Measurements from ENCODE around the gene KPNA3.
"Not testable (repeated sequence)": the region's sequence is repeated elsewhere in the genome, so short reads cannot be mapped to it uniquely, and the experiment has no call there.

Gene KPNA3

GRCh38 chr13:49782784-49783183 is 9.7 kb downstream of the KPNA3 start:
- H3K27me3 Mint-ChIP-seq, result no peaks in the 10 kb centered on the region
- H3K4me3 Mint-ChIP-seq, result no peak overlapping the region
- H3K36me3 Mint-ChIP-seq, result peaks cover 8% of the 10 kb centered on the region
- H3K27ac Mint-ChIP-seq, result no peak overlapping the region
- H3K9me3 Mint-ChIP-seq, result no peaks in the 10 kb centered on the region
- H3K4me1 Mint-ChIP-seq, result peaks cover 84% of the 10 kb centered on the region

GRCh38 chr13:49781806-49782205 is 10.7 kb downstream of the KPNA3 start:
- H3K36me3 Mint-ChIP-seq, result peaks cover 7% of the 10 kb centered on the region
- H3K27ac Mint-ChIP-seq, result no peak overlapping the region
- H3K9me3 Mint-ChIP-seq, result no peaks in the 10 kb centered on the region
- H3K4me3 Mint-ChIP-seq, result no peak overlapping the region
- H3K27me3 Mint-ChIP-seq, result no peaks in the 10 kb centered on the region
- peaks cover 85% of the 10 kb centered on the region for H3K4me1 Mint-ChIP-seq

GRCh38 chr13:49779721-49780120 is 12.8 kb downstream of the KPNA3 start:
- H3K27ac Mint-ChIP-seq, result no peak overlapping the region
- peaks cover 3% of the 10 kb centered on the region for H3K36me3 Mint-ChIP-seq
- H3K9me3 Mint-ChIP-seq, result no peaks in the 10 kb centered on the region
- H3K4me3 Mint-ChIP-seq, result no peak overlapping the region
- H3K27me3 Mint-ChIP-seq, result no peaks in the 10 kb centered on the region
- peaks cover 78% of the 10 kb centered on the region for H3K4me1 Mint-ChIP-seq

GRCh38 chr13:49777746-49778614 is 14.5 kb downstream of the KPNA3 start:
- no peak overlapping the region for H3K27ac Mint-ChIP-seq
- no peaks in the 10 kb centered on the region for H3K9me3 Mint-ChIP-seq
- H3K27me3 Mint-ChIP-seq, result no peaks in the 10 kb centered on the region
- no peak overlapping the region for H3K4me3 Mint-ChIP-seq
- H3K4me1 Mint-ChIP-seq, result peaks cover 74% of the 10 kb centered on the region
- peaks cover 3% of the 10 kb centered on the region for H3K36me3 Mint-ChIP-seq

- Mint-ChIP-seq H3K9me3 (no peaks in the 10 kb centered on the region), H3K4me1 (peaks cover 77% of the 10 kb centered on the region), H3K27me3 (no peaks in the 10 kb centered on the region), H3K36me3 (peaks cover 5% of the 10 kb centered on the region), H3K4me3 (no peak overlapping the region), H3K27ac (no peak overlapping the region)
Measured at GRCh38 chr13:49776871-49777270, 15.6 kb downstream of the KPNA3 start.

- peaks cover 4% of the 10 kb centered on the region for H3K36me3 Mint-ChIP-seq
- no peak overlapping the region for H3K4me3 Mint-ChIP-seq
- no peak overlapping the region for H3K27ac Mint-ChIP-seq
- no peaks in the 10 kb centered on the region for H3K27me3 Mint-ChIP-seq
- no peaks in the 10 kb centered on the region for H3K9me3 Mint-ChIP-seq
- peaks cover 71% of the 10 kb centered on the region for H3K4me1 Mint-ChIP-seq
Measured at GRCh38 chr13:49774376-49775005, 18.0 kb downstream of the KPNA3 start.

DNA sequence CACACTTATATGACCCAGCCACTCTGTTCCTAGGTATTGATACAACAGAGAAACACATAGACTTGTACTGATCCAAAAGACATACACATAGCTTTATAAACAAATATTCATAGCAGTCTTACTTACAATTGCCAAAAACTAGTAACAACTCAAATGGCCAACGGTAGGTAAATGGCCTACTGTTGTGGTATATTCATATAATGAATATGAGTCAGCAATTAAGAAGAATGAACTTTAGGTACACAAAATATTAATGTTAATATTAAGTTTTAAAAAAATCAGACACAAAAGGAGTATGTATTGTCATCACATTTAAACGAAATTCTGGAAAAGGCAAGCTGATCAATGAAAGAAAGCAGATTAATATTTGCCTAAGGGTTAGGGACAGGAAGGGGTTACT is 19.7 kb downstream of the KPNA3 start:
- Mint-ChIP-seq H3K4me1 (peaks cover 68% of the 10 kb centered on the region), H3K4me3 (no peak overlapping the region), H3K27ac (no peak overlapping the region), H3K36me3 (peaks cover 8% of the 10 kb centered on the region), H3K9me3 (no peaks in the 10 kb centered on the region), H3K27me3 (no peaks in the 10 kb centered on the region)

DNA sequence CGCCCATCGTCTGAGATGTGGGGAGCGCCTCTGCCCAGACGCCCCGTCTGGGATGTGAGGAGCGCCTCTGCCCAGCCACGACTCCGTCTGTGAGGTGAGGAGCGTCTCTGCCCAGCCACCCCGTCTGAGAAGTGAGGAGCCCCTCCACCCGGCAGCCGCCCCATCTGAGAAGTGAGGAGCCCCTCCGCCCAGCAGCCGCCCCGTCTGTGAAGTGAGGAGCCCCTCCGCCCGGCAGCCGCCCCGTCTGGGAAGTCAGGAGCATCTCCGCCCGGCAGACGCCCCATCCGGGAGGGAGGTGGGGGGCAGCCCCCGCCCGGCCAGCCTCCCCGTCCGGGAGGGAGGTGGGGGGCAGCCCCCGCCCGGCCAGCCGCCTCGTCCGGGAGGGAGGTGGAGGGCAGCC is 30.7 kb downstream of the KPNA3 start:
- not testable (repeated sequence) for H3K4me3 Mint-ChIP-seq, H3K27me3 Mint-ChIP-seq, H3K9me3 Mint-ChIP-seq, H3K27ac Mint-ChIP-seq
- Mint-ChIP-seq H3K4me1 (peaks cover 65% of the 10 kb centered on the region), H3K36me3 (peaks cover 15% of the 10 kb centered on the region)

- Mint-ChIP-seq H3K4me1 (peaks cover 65% of the 10 kb centered on the region), H3K36me3 (peaks cover 15% of the 10 kb centered on the region), H3K27ac (no peak overlapping the region), H3K9me3 (no peaks in the 10 kb centered on the region), H3K4me3 (no peak overlapping the region), H3K27me3 (no peaks in the 10 kb centered on the region)
Measured at GRCh38 chr13:49760558-49760957, 31.9 kb downstream of the KPNA3 start.

DNA sequence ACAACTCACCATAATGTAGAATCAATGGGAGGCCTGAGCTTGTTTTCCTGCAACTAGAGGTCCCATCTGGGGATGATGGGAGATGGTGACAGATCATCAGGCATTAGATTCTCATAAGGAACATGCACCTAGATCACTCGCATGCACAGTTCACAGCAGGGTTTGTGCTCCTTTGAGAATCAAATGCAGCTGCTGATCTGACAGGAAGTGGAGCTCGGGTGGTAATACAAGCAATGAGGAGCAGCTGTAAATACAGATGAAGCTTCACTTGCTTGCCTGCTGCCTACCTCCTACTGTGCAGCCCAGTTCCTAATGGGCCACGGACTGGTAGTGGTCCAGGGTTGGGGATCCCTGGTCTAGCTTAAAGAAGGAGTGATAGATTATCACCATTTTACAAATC is 33.0 kb downstream of the KPNA3 start:
- H3K9me3 Mint-ChIP-seq, result no peaks in the 10 kb centered on the region
- H3K4me3 Mint-ChIP-seq, result peak overlapping the region; percentile 15
- H3K27ac Mint-ChIP-seq, result peak overlapping the region; percentile 30
- peaks cover 67% of the 10 kb centered on the region for H3K4me1 Mint-ChIP-seq
- H3K27me3 Mint-ChIP-seq, result no peaks in the 10 kb centered on the region
- peaks cover 14% of the 10 kb centered on the region for H3K36me3 Mint-ChIP-seq

DNA sequence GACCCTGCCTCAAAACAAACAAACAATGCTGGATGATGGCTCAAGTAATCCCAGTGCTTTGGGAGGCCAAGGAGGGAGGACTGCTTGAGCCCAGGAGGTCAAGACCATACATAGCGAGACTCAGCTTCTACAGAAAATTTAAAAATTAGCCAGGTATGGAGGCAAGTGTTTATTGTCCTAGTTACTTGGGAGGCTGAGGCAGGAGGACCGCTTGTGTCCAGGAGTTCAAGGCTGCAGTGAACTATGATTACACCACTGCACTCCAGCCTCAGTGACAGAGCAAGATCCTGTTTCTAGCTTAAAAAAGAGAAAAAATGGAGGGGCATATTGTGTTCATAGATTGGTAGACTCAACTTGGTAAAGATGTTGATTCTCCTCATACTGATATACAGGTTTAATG is 36.2 kb downstream of the KPNA3 start:
- Mint-ChIP-seq H3K4me3 (no peak overlapping the region), H3K9me3 (no peaks in the 10 kb centered on the region), H3K4me1 (peaks cover 83% of the 10 kb centered on the region), H3K27ac (no peak overlapping the region), H3K27me3 (no peaks in the 10 kb centered on the region), H3K36me3 (peaks cover 11% of the 10 kb centered on the region)

GRCh38 chr13:49754146-49754545 is 38.3 kb downstream of the KPNA3 start:
- H3K27me3 Mint-ChIP-seq, result no peaks in the 10 kb centered on the region
- H3K4me3 Mint-ChIP-seq, result no peak overlapping the region
- H3K9me3 Mint-ChIP-seq, result no peaks in the 10 kb centered on the region
- H3K27ac Mint-ChIP-seq, result no peak overlapping the region
- H3K4me1 Mint-ChIP-seq, result peaks cover 84% of the 10 kb centered on the region
- H3K36me3 Mint-ChIP-seq, result peaks cover 7% of the 10 kb centered on the region

- peaks cover 12% of the 10 kb centered on the region for H3K36me3 Mint-ChIP-seq
- H3K27ac Mint-ChIP-seq, result no peak overlapping the region
- H3K4me3 Mint-ChIP-seq, result no peak overlapping the region
- H3K27me3 Mint-ChIP-seq, result no peaks in the 10 kb centered on the region
- H3K9me3 Mint-ChIP-seq, result no peaks in the 10 kb centered on the region
- peaks cover 48% of the 10 kb centered on the region for H3K4me1 Mint-ChIP-seq
Measured at GRCh38 chr13:49749848-49750247, 42.6 kb downstream of the KPNA3 start.

DNA sequence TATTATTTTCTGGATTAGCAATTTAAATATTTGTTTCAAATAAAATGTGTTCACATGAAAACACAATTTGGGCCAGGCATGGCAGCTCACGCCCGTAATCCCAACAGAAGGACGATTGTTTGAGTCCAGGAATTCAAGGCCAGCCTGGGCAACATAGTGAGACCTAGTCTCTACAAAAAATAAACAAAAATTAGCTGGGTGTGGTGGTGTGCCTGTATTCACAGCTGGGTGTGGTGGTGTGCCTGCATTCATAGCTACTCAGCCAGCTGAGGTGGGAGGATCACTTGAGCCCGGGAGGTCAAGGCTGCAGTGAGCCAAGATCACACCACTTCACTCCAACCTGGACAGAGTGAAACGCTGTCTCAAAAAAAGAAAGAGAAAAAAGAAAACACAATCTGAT is 46.4 kb downstream of the KPNA3 start:
- no peaks in the 10 kb centered on the region for H3K9me3 Mint-ChIP-seq
- H3K4me3 Mint-ChIP-seq, result no peak overlapping the region

GRCh38 chr13:49740870-49741269 is 51.6 kb downstream of the KPNA3 start:
- Mint-ChIP-seq H3K36me3 (peaks cover 9% of the 10 kb centered on the region), H3K27me3 (no peaks in the 10 kb centered on the region), H3K4me3 (no peak overlapping the region), H3K9me3 (no peaks in the 10 kb centered on the region), H3K4me1 (peaks cover 3% of the 10 kb centered on the region), H3K27ac (no peak overlapping the region)

More for the DNA sequence above, 46.4 kb downstream of the KPNA3 start:
- Mint-ChIP-seq H3K27ac (no peak overlapping the region), H3K36me3 (peaks cover 11% of the 10 kb centered on the region), H3K4me1 (peaks cover 15% of the 10 kb centered on the region), H3K27me3 (no peaks in the 10 kb centered on the region)

GRCh38 chr13:49739498-49740187 is 52.8 kb downstream of the KPNA3 start:
- H3K4me3 Mint-ChIP-seq, result no peak overlapping the region
- no peaks in the 10 kb centered on the region for H3K9me3 Mint-ChIP-seq
- peaks cover 3% of the 10 kb centered on the region for H3K4me1 Mint-ChIP-seq
- no peaks in the 10 kb centered on the region for H3K27me3 Mint-ChIP-seq
- H3K27ac Mint-ChIP-seq, result peak overlapping the region; percentile 49
- peaks cover 5% of the 10 kb centered on the region for H3K36me3 Mint-ChIP-seq

Data from activated naive CD4-positive, alpha-beta T cell treated with anti-CD3 and anti-CD28 coated beads, Interleukin-2, amount 50 U/mL, for 24 hours (primary cell).